ENCODE data around the gene GFER.
"Not testable (repeated sequence)": the region's sequence is repeated elsewhere in the genome, so short reads cannot be mapped to it uniquely, and the experiment has no call there.

The GFER gene

DNA sequence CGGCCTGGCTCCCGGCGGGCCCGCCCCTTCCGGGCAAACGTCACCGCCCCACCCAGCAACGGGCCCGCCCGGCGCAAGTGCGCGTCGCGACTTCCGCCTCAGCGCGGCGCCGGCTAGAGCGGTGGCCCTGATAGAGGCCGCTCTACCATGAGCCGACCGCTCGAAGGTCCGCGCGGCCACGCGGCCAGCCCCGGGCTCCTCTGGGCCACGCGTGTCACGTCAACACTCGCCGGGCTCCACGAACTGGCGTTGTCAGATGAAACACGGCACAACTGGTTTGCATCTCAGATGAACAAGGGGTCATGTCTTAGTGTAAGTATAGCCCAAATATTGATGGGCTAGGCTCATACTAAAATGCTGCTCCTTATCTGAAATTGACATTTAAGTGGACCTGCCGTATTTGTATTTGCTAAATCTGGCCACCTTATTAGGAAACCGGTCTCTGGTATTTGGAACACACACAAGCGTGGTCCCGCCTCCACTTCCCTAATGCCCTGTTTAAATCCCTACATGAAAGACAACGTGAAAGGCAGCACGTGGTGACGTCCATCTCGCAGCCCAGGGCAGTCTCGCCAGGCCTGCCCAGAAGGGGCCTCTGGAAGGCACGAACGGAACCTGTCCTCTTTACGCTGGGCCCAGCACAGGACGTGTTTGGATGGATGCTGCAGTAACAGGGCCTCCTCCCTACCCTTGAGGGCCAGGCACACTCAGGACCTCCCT lies 26.0 kb downstream of the GFER start, which contains the start of gene ZNF598:
TSS of gene ZNF598 (minus strand) at position 31 of the 720 bp plus-strand sequence.
- Mint-ChIP-seq H3K36me3 (ENCODE audit: low read depth) (peaks cover 22% of the 10 kb centered on the region), H3K27ac (peak within 1 kb of the TSS; percentile 97), H3K27me3 (no peaks in the 10 kb centered on the region), H3K4me3 (peak within 1 kb of the TSS; percentile 96), H3K9me3 (no peaks in the 10 kb centered on the region), H3K4me1 (peaks cover 42% of the 10 kb centered on the region)
- DNase-seq (peak; percentile 86), ATAC-seq (peak; percentile 93)

DNA sequence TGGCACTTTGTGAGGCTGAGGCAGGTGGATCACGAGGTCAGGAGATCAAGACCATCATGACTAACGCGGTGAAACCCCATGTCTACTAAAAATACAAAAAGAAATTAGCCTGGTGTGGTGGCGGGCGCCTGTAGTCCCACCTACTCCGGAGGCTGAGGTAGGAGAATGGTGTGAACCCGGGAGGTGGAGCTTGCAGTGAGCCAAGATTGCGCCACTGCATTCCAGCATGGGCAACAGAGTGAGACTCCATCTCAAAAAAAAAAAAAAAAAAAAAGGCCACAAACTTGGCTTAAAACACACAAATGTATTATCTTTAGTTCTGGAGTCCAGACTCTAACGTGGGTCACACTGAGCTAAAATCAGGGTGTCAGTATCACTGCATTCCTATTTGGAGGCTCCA lies 27.7 kb downstream of the GFER start:
- not testable (repeated sequence) for H3K27ac Mint-ChIP-seq, H3K27me3 Mint-ChIP-seq, ATAC-seq, DNase-seq, H3K9me3 Mint-ChIP-seq
- Mint-ChIP-seq H3K4me1 (peaks cover 29% of the 10 kb centered on the region), H3K4me3 (peak overlapping the region; percentile 29), H3K36me3 (ENCODE audit: low read depth) (peaks cover 19% of the 10 kb centered on the region)

DNA sequence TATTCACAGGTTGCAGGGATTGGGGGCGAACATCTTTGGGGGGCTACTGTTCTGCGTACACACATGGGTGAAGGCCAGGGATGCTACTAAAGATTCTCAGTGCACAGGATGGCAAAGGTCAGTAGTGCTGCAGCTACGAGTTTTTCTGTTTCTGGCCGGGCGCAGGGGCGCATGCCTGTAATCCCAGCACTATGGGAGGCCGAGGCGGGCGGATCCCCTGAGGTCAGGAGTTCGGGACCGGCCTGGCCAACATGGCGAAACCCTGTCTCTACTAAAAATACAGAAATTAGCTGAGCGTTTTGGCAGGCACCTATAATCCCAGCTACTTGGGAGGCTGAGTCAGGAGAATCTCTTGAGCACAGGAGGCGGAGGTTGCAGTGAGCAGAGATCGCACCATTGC lies 29.5 kb downstream of the GFER start:
- Mint-ChIP-seq H3K9me3 (no peaks in the 10 kb centered on the region), H3K27me3 (peaks cover 2% of the 10 kb centered on the region), H3K27ac (no peak overlapping the region), H3K36me3 (ENCODE audit: low read depth) (peaks cover 8% of the 10 kb centered on the region), H3K4me1 (peaks cover 12% of the 10 kb centered on the region), H3K4me3 (no peak overlapping the region)
- no peak for ATAC-seq
- no peak for DNase-seq

DNA sequence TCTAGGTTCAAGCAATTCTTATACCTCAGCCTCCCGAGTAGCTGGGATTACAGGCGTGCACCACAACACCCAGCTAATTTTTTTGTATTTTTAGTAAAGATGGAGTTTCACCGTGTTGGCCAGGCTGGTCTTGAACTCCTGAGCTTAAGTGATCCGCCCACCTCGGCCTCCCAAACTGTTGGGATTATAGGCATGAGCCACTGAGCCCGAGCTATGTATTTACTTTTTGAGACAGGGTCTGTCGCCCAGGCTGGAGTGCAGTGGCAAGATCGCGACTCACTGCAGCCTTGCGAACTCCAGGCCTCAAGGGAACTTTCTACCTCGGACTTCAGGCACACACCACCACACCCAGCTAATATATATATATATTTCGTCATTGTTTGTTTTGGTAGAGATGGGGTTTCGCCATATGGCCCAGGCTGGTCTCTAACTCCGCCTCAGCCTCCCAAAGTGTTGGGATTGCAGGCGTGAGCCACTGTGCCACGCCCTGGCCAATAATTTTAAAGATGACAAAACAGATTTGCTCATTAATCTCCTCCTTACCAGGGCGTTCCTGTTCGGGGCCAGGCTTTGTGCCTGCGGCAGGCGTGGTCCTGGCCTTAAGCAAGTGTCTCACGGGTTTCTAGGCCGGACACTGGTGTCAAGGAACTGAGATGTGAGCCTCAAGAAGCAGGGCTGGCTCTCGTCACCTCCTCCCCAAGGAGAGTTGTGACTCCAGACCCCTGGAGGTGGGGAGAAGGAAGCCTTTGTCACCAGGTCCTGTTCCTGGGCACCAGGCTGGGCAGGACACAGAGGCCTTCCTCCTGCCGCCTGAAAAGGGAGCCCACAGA lies 31.3 kb downstream of the GFER start:
- ATAC-seq, result no peak

DNA sequence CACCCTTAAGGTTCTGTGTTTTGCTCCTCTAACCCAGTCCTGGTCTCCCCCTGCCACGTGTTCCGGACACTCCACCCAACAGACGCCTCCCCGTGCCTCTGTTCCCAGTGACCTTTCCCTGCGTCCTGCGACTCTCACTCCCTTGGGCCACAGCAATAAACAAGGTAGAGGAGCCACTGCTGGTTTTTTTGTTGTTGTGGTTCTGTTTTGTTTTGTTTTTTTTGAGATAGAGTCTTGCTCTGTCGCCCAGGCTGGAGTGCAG lies 31.9 kb downstream of the GFER start:
- H3K27me3 Mint-ChIP-seq, result peaks cover 14% of the 10 kb centered on the region
- ATAC-seq, result no peak

More for the DNA sequence above, 31.3 kb downstream of the GFER start:
- peaks cover 10% of the 10 kb centered on the region for H3K27me3 Mint-ChIP-seq
- DNase-seq, result no peak
- peaks cover under 1% of the 10 kb centered on the region for H3K36me3 Mint-ChIP-seq (ENCODE audit: low read depth)
- H3K4me1 Mint-ChIP-seq, result peaks cover 6% of the 10 kb centered on the region
- H3K27ac Mint-ChIP-seq, result no peak overlapping the region
- no peak overlapping the region for H3K4me3 Mint-ChIP-seq
- H3K9me3 Mint-ChIP-seq, result no peaks in the 10 kb centered on the region

DNA sequence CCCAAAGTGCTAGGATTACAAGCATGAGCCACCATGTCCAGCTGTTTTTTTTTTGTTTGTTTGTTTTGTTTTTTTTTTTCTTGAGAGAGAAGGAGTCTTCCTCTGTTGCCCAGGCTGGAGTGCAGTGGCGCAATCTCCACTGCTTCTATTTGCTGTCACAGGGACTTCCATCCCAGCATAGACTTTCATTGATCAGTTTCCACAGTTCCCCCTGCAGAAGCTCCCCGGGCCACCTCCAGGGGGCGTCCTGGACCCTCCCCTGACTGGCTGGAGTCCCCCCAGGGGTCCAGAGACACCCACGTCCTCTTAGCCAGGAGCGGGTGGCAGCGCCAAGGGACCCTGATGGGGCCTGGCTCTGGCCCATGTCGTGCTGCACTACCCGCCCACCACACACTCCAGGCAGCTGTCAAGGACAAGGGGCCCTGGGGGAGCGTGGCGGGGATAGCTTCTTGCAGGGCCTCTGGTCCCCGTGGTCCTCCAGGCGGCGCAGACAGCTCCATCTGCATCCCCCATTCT lies 32.5 kb downstream of the GFER start:
- ATAC-seq (no peak), DNase-seq (no peak)
- H3K27ac Mint-ChIP-seq, result no peak overlapping the region
- no peaks in the 10 kb centered on the region for H3K36me3 Mint-ChIP-seq (ENCODE audit: low read depth)
- H3K4me3 Mint-ChIP-seq, result no peak overlapping the region
- peaks cover 7% of the 10 kb centered on the region for H3K4me1 Mint-ChIP-seq
- peaks cover 20% of the 10 kb centered on the region for H3K27me3 Mint-ChIP-seq
- H3K9me3 Mint-ChIP-seq, result no peaks in the 10 kb centered on the region

More for the DNA sequence above, 31.9 kb downstream of the GFER start:
- H3K36me3 Mint-ChIP-seq (ENCODE audit: low read depth), result no peaks in the 10 kb centered on the region
- no peak for DNase-seq
- H3K9me3 Mint-ChIP-seq, result no peaks in the 10 kb centered on the region
- H3K4me3 Mint-ChIP-seq, result no peak overlapping the region
- no peak overlapping the region for H3K27ac Mint-ChIP-seq
- peaks cover 7% of the 10 kb centered on the region for H3K4me1 Mint-ChIP-seq

DNA sequence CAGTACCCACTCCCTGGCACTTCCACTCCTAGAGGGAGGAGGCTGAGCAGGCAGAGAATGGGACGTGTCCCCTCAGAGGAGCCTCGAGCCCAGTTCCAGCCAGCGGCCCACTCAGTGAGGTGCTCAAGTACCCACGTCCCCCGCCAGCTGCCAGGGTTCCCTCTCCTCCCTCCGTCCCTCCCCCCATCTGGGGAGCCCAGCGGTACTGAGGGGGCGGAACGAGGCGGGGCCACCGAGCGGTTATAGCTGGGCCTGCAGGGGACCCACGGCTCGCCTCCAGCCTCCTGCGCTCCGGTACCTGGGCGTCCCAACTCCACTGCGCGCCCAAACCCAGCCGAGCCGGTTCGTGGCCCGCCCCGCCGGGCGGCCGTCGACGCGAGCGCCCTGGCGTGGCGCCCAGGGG lies 35.5 kb downstream of the GFER start, which contains the start of gene NPW:
TSS of gene NPW (plus strand) at position 268 of the 403 bp plus-strand sequence.
- H3K27ac Mint-ChIP-seq, result no peak within 1 kb of the TSS
- H3K27me3 Mint-ChIP-seq, result peaks cover 32% of the 10 kb centered on the region
- ATAC-seq (peak; percentile 39), DNase-seq (peak; percentile 54)
- H3K4me1 Mint-ChIP-seq, result peaks cover 19% of the 10 kb centered on the region
- peak within 1 kb of the TSS; percentile 70 for H3K4me3 Mint-ChIP-seq
- no peaks in the 10 kb centered on the region for H3K36me3 Mint-ChIP-seq (ENCODE audit: low read depth)
- no peaks in the 10 kb centered on the region for H3K9me3 Mint-ChIP-seq

DNA sequence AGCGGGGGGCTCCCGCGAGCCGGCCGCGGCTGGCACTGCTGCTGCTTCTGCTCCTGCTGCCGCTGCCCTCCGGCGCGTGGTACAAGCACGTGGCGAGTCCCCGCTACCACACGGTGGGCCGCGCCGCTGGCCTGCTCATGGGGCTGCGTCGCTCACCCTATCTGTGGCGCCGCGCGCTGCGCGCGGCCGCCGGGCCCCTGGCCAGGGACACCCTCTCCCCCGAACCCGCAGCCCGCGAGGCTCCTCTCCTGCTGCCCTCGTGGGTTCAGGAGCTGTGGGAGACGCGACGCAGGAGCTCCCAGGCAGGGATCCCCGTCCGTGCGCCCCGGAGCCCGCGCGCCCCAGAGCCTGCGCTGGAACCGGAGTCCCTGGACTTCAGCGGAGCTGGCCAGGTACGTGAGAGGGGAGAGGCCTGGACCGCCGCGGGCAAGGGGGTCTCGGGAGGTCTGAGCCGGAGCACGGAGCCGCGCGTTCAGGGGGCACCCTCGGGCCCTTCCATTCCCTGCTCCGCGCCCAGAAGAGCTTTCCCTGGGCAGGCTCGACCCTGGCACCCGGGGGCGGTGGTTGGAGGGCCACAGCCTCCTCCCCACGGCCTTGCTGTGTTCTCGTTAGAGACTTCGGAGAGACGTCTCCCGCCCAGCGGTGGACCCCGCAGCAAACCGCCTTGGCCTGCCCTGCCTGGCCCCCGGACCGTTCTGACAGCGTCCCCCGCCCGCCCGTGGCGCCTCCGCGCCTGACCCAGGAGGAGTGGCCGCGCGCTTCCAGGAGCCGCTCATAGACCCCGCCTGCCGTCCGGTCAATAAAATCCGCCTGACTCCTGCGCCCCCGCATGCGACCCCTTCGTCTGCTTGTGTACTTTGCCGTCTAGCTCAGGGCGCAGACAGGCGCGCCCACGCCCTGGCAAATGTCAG lies 36.2 kb downstream of the GFER start:
- Mint-ChIP-seq H3K27ac (no peak overlapping the region), H3K27me3 (peaks cover 32% of the 10 kb centered on the region), H3K9me3 (no peaks in the 10 kb centered on the region), H3K4me3 (peak overlapping the region; percentile 70), H3K4me1 (peaks cover 19% of the 10 kb centered on the region), H3K36me3 (ENCODE audit: low read depth) (no peaks in the 10 kb centered on the region)
- ATAC-seq (no peak), DNase-seq (peak; percentile 38)

DNA sequence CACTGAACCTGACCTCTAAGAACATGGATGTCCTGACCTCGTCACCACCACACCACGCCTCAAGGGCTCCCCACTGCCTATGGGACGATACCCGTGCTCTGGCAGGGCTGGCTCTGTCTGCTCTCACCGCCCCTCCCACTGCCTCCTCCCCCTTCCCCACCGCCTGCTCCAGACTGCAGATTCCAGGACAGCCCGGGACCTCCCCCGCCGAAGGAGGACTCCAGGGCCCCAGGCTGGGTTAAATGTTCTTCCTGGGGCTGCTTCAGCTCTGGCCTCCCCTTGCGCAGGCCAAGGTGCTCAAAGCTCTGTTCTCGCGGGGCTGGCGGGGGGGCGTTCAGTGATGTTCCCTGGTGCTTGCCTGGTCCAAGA lies 38.7 kb downstream of the GFER start:
- Mint-ChIP-seq H3K27ac (no peak overlapping the region), H3K36me3 (ENCODE audit: low read depth) (no peaks in the 10 kb centered on the region), H3K9me3 (no peaks in the 10 kb centered on the region), H3K4me1 (peaks cover 26% of the 10 kb centered on the region), H3K4me3 (peak overlapping the region; percentile 67), H3K27me3 (peaks cover 42% of the 10 kb centered on the region)
- DNase-seq, result no peak
- peak; percentile 26 for ATAC-seq

DNA sequence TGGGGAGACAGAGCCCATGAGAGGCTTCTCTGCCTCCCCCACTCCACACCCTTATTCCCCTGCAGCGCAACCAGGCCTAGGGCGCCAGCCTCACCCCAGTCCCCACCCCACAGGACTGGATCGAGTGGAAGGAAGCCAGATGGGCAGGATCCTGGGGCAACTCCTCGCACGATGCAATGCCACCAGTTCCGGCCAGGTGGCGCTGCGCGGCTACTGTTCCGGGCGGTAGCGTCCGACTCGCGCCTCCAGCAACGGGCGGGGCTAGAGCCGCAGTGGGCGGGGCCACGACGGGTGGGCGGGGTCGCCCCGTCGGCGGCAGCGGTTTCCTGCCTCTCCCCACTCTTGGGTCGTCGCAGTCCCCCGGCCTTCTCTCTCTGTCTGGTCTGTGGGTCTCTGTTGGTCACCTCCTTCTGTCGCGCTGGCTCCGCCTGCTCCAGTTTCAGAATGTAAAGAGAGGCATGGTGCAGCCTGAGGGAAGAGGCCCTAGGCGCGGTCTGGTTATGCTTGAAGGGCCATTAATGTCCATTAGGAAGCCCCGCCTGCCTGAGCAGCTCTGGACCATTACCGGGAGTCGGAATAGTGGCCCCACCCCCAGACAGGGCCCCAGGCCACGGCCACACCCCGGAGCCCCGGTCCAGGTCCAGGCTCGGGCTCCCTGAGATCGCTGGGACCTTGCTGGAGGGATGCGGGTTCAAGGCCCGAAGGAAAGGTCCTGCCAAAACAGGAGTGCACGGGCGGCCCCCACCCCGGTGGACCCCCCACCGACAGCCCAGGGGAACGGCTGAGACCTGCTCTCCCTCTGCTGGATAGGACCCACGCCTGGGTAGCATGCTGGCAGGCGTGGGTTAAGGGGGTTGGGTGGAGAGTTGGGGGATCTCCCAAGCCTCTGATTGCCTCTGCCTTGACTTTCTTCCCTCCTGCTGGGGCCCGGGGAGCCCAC lies 39.4 kb downstream of the GFER start:
- peak; percentile 98 for DNase-seq
- Mint-ChIP-seq H3K27ac (no peak overlapping the region), H3K4me1 (peaks cover 26% of the 10 kb centered on the region), H3K4me3 (peak overlapping the region; percentile 67), H3K9me3 (no peaks in the 10 kb centered on the region), H3K27me3 (peaks cover 39% of the 10 kb centered on the region), H3K36me3 (ENCODE audit: low read depth) (no peaks in the 10 kb centered on the region)
- ATAC-seq, result peak; percentile 74

DNA sequence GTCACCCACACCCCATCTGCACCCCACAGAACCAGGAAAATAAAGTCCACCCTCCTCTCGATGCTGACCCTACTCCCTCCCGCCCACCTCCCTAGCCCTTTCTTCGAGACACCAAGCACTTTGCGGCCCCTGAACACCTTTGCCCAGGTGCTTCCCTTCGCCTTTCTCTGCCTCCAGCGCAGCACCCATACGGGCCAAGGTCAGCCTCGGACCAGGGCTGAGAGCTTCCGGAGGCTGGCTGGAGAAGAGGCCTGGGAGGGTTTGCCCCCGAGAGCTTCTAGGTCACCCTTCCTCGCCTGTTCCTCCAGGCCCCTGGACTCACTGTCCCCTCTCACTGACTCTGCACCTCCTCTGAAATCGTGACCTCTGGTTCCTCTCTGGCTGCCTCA lies 40.0 kb downstream of the GFER start:
- H3K27ac Mint-ChIP-seq, result no peak overlapping the region
- ATAC-seq (no peak), DNase-seq (no peak)
- H3K9me3 Mint-ChIP-seq, result no peaks in the 10 kb centered on the region
- peaks cover 34% of the 10 kb centered on the region for H3K27me3 Mint-ChIP-seq
- H3K4me1 Mint-ChIP-seq, result peaks cover 26% of the 10 kb centered on the region
- H3K36me3 Mint-ChIP-seq (ENCODE audit: low read depth), result no peaks in the 10 kb centered on the region
- H3K4me3 Mint-ChIP-seq, result no peak overlapping the region

DNA sequence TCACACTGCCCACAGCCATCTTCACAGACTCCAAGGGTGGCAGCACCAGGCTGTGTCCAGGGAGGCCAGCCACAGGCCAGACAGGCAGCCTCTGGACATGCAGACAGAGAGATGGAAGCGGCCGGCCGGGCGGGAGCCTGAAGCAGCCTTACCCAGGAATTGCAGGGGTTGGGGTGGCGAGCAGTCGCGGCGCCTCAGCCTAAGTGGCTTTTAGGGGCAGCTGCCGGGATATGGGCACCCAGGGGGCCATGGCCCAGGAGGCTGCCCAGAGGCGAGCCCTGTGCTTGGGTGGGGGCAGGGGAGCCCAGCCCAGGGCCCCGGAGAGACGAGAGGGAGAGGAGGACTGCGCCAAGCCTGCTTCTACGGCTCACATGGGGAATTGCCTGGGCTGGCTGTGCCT lies 41.3 kb downstream of the GFER start:
- H3K36me3 Mint-ChIP-seq (ENCODE audit: low read depth), result no peaks in the 10 kb centered on the region
- no peak for ATAC-seq
- H3K4me3 Mint-ChIP-seq, result no peak overlapping the region
- DNase-seq, result no peak
- H3K27me3 Mint-ChIP-seq, result peaks cover 32% of the 10 kb centered on the region
- H3K4me1 Mint-ChIP-seq, result peaks cover 26% of the 10 kb centered on the region
- H3K27ac Mint-ChIP-seq, result no peak overlapping the region
- no peaks in the 10 kb centered on the region for H3K9me3 Mint-ChIP-seq

DNA sequence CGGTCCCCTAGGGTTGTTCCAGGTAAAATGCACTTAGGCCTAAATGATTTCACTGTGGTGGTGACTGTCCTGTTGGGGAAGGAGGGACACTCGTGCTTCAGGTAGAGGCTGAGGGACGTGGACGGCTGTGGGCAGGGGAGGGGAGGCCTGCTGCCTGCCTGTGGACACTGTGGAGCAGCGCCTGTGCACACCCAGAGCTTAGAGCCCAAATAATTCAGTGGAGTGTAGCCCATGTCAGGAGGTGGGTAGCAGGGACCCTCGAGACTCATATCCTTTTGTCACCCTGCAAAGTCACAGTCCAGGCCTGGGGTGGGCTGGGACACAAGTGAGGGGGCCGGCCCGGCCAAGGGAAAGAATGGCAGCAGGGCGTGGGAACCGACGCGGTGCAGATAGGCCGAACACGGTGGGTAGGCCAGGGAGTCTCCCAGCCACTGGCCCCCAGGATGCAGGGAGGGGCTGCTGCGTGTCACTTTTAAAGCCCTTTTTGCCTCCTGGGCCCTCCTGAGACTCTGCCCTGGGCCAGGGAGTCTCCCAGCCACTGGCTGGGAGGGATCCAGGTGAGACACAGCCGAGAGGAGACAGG lies 42.0 kb downstream of the GFER start:
- DNase-seq (no peak), ATAC-seq (no peak)
- no peaks in the 10 kb centered on the region for H3K36me3 Mint-ChIP-seq (ENCODE audit: low read depth)
- no peak overlapping the region for H3K4me3 Mint-ChIP-seq
- peaks cover 27% of the 10 kb centered on the region for H3K27me3 Mint-ChIP-seq
- peaks cover 21% of the 10 kb centered on the region for H3K4me1 Mint-ChIP-seq
- no peak overlapping the region for H3K27ac Mint-ChIP-seq
- no peaks in the 10 kb centered on the region for H3K9me3 Mint-ChIP-seq

Measured in activated naive CD8-positive, alpha-beta T cell treated with anti-CD3 and anti-CD28 coated beads, Interleukin-2, amount 50 U/mL, for 24 hours (primary cell).